ENCODE measurements around the gene MCRIP2. TPM values are rescaled to one million over a fixed set of nuclear protein-coding genes. Genes with fewer than 3 reads are reported as not detected.

The MCRIP2 gene
- total and polyA plus RNA-seq, 2 of the 8 experiments (the other 6 are each of a cell fraction or from before 2014, with no cell fraction given), result 45.4 to 75.5 TPM

DNA sequence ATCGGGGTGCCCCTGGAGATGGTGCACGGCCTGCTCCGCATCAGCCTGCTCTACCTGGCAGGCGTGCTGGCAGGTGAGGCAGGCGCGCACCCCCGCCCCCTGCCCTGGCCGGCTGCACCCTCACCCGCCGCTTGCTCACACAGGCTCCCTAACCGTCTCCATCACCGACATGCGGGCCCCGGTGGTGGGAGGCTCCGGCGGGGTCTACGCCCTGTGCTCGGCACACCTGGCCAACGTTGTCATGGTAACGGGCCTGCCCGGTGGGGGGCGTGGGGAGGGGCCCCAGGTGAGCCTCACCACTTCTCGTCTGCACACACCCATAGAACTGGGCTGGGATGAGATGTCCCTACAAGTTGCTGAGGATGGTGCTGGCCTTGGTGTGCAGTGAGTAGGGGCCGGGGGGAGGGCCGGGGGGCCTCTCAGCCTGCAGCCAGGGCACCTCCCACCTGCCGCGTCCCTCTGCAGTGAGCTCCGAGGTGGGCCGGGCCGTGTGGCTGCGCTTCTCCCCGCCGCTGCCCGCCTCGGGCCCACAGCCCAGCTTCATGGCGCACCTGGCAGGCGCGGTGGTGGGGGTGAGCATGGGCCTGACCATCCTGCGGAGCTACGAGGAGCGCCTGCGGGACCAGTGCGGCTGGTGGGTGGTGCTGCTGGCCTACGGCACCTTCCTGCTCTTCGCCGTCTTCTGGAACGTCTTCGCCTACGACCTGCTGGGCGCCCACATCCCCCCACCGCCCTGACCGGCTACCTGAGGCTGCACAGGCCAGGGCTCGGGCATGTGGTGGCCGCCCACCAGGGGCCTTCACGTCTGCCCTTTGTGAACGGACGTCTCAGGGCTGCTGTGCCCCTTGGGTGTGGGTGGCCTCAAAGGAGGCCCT is 35.9 kb downstream of the MCRIP2 start:
- Histone ChIP-seq H3K18ac (ENCODE audit: extremely low read depth, low read length) (peak overlapping the region; percentile 48), H3K14ac (ENCODE audit: insufficient read length) (no peak overlapping the region), H4K20me1 (replicated peaks in 1 of 2; ENCODE audit: control insufficient read depth in 1 of 2, insufficient read depth in 2 of 2, low read length in 2 of 2) (peaks cover 4 to 26% of the 10 kb centered on the region in 2 experiments), H2BK5ac (ENCODE audit: low read depth, low read length) (peak overlapping the region; percentile 66; the same call in 1 of the 2 replicates), H2BK15ac (ENCODE audit: low read length) (peak overlapping the region; percentile 46; the same call in 1 of the 2 replicates), H3K79me1 (ENCODE audit: low read depth, low read length) (peaks cover 6% of the 10 kb centered on the region; the same call in 1 of the 2 replicates), H2BK20ac (ENCODE audit: low read length) (no peak overlapping the region; the same call in 1 of the 2 replicates), H3K27ac (ENCODE audit: low read depth, low read length) (no peak overlapping the region), H3K36me3 (ENCODE audit: control insufficient read depth in 2 of 4, insufficient read depth in 4 of 4, low read length in 3 of 4) (peaks cover 5 to 22% (median 17%) of the 10 kb centered on the region in 4 experiments), H3K23ac (ENCODE audit: insufficient read length) (no peak overlapping the region), H2AK5ac (ENCODE audit: low read depth, low read length) (no peak overlapping the region), H4K8ac (ENCODE audit: extremely low read depth, insufficient read depth, low read length) (peak overlapping the region; percentile 80), H4K5ac (ENCODE audit: insufficient read length, low read depth, low read length) (no peak overlapping the region), H3K4me1 (replicated peaks in 1 of 4; ENCODE audit: control insufficient read depth in 3 of 4, insufficient read depth in 4 of 4, low read length in 3 of 4) (peaks cover 0 to 37% (median 31%) of the 10 kb centered on the region in 4 experiments; a peak in 6 of 7 replicates), H3K79me2 (ENCODE audit: control insufficient read depth in 1 of 2, insufficient read depth in 2 of 2, low read length in 2 of 2) (peaks cover 0 to 12% of the 10 kb centered on the region in 2 experiments; a peak in 1 of 4 replicates), H3K4me2 (ENCODE audit: insufficient read depth in 1 of 2, low read depth in 2 of 2, low read length in 2 of 2) (peak overlapping the region; percentile 11 to 52; a peak in 3 of 4 replicates), H3K9ac (replicated peaks in 1 of 4; ENCODE audit: extremely low read depth in 1 of 4, low read depth in 3 of 4, low read length in 3 of 4) (no peak overlapping the region), H2BK120ac (replicated peaks; ENCODE audit: low read depth, low read length) (no peak overlapping the region), H3K4me3 (ENCODE audit: extremely low read depth in 1 of 4, insufficient read depth in 2 of 4, low read depth in 3 of 4, low read length in 4 of 4) (0 out of 8 replicates have a peak overlapping the region, but pooled peaks of 1 of the 4 experiments have one; percentile 8), H3K4ac (replicated peaks; ENCODE audit: insufficient read length, low read depth, low read length) (no peak overlapping the region), H3K9me3 (ENCODE audit: insufficient read depth in 2 of 2, low read depth in 1 of 2, low read length in 1 of 2) (no peaks in the 10 kb centered on the region), H2AFZ (ENCODE audit: low read length) (no peak overlapping the region), H3K23me2 (ENCODE audit: low read depth, low read length) (peaks cover 15% of the 10 kb centered on the region), H4K91ac (replicated peaks; ENCODE audit: insufficient read length, low read length) (peak overlapping the region; percentile 73), H3K27me3 (replicated peaks in 1 of 4; ENCODE audit: control insufficient read depth in 3 of 4, extremely low read depth in 1 of 4, insufficient read depth in 3 of 4, low read length in 3 of 4) (peaks cover 0 to 2% (median 0%) of the 10 kb centered on the region in 4 experiments; a peak in 2 of 7 replicates), H2BK12ac (ENCODE audit: low read depth, low read length) (peak overlapping the region; percentile 96; the same call in 1 of the 2 replicates), H3K56ac (replicated peaks; ENCODE audit: insufficient read length, low read depth, low read length) (no peak overlapping the region)
- POLR2A ChIA-PET (ENCODE audit: partially characterized antibody), result interaction anchor here (1.4 to 13.3 kb wide), 6 partner anchors 12 to 111 kb away, joined by 4 to 214 read pairs (median 13); partner anchors contain the start of genes ANTKMT, CHTF18, RHOT2 and RPUSD1
- WGBS, 2 experiments (ENCODE audit: extremely low coverage in 1 of 2, insufficient coverage in 1 of 2, insufficient read length in 1 of 2, insufficient replicate concordance in 2 of 2, low coverage in 1 of 2, low lambda C conversion rate in 2 of 2, missing lambda C conversion rate in 1 of 2), result 83% methylated on average over 47 of the region's 57 CpGs; no CpG with 5 or more reads in 1 of the 2 experiments
- DNase-seq (ENCODE audit: low read depth in 1 of 2, low spot score in 2 of 2) (peak in 1 of 2 experiments; percentile 87), FAIRE-seq (no peak)
- CTCF ChIA-PET (ENCODE audit: partially characterized antibody), result interaction anchor here (0.9 to 12.0 kb wide), 5 partner anchors 10 to 95 kb away, joined by 4 to 75 read pairs (median 6); partner anchors contain the start of genes RHOT2 and WDR24
- TF ChIP-seq CBX8 (IDR thresholded peaks at IDR 0.05; ENCODE audit: borderline replicate concordance, low read depth, low read length), result no peak
- no peak for TF ChIP-seq BRCA1 (IDR thresholded peaks at IDR 0.05; ENCODE audit: low read depth, low read length)
- no peak for TF ChIP-seq SUZ12 (IDR thresholded peaks at IDR 0.05; ENCODE audit: low read length)
- TF ChIP-seq, protein P1, sequence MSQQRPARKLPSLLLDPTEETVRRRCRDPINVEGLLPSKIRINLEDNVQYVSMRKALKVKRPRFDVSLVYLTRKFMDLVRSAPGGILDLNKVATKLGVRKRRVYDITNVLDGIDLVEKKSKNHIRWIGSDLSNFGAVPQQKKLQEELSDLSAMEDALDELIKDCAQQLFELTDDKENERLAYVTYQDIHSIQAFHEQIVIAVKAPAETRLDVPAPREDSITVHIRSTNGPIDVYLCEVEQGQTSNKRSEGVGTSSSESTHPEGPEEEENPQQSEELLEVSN (IDR thresholded peaks at IDR 0.05), result no peak
- no peak for TF ChIP-seq BACH1 (IDR thresholded peaks at IDR 0.05; ENCODE audit: low read length)
- 0 out of 2 replicates have a peak, but pooled peaks have one; percentile 57 for TF ChIP-seq TCF12 (IDR thresholded peaks at IDR 0.05; ENCODE audit: low read depth, low read length)
- 0 out of 4 replicates have a peak, but pooled peaks of 1 of the 2 experiments have one; percentile 42 for TF ChIP-seq SIN3A (conservative IDR thresholded peaks at IDR 0.05 in 1 of 2, IDR thresholded peaks at IDR 0.05 in 1 of 2; ENCODE audit: low read depth in 1 of 2, low read length in 2 of 2)
- TF ChIP-seq CEBPB (IDR thresholded peaks at IDR 0.05; ENCODE audit: low read depth, low read length), result no peak
- TF ChIP-seq, protein P2, sequence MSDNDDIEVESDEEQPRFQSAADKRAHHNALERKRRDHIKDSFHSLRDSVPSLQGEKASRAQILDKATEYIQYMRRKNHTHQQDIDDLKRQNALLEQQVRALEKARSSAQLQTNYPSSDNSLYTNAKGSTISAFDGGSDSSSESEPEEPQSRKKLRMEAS (IDR thresholded peaks at IDR 0.05), result no peak; the same call in 1 of the 2 replicates

Measured in H1 (cell line).